SU-DHL-6 (cell line): Measurements from ENCODE around the gene KRT82.

Source experiments
- H2AFZ ChIP-seq: fragments of 200-600 bp; sonication (generic); 2 replicates; pipeline ENCODE4 v1.6.1; 2014; ENCODE audit warnings: low read depth, mild to moderate bottlenecking, moderate library complexity, mixed read lengths, antibody characterized with exemption, low read length; ENCODE audit not compliant: severe bottlenecking
- H3F3A ChIP-seq: fragments of 200-600 bp; shearing (Covaris generic); 2 replicates; pipeline ENCODE4 v1.6.0; 2016; ENCODE audit warnings: antibody characterized with exemption, mild to moderate bottlenecking; ENCODE audit not compliant: insufficient read depth
- H3K27ac ChIP-seq: fragments of 200-600 bp; sonication (generic); 2 replicates; pipeline ENCODE4 v1.5.1; 2016; ENCODE audit warnings: low read depth, mild to moderate bottlenecking, low read length, moderate library complexity, mixed read lengths
- H3K27me3 ChIP-seq: fragments of 200-600 bp; sonication (generic), shearing (Covaris generic); 2 replicates; pipeline ENCODE4 v1.6.0; 2014; ENCODE audit warnings: mild to moderate bottlenecking, low read length
- H3K36me3 ChIP-seq: fragments of 200-600 bp; sonication (generic); 2 replicates; pipeline ENCODE4 v1.6.1; 2014; ENCODE audit warnings: mild to moderate bottlenecking, low read length, mixed read lengths
- H3K4me2 ChIP-seq: fragments of 300-600, 200-600 bp; shearing (Covaris generic), sonication (generic); 2 replicates; pipeline ENCODE4 v1.6.0; 2014; ENCODE audit warnings: low read length, low read depth, mild to moderate bottlenecking; ENCODE audit not compliant: poor library complexity, severe bottlenecking
- H3K4me3 ChIP-seq: fragments of 200-600 bp; sonication (generic); 2 replicates; pipeline ENCODE4 v1.5.1; 2014; ENCODE audit warnings: antibody characterized with exemption, low read length, mild to moderate bottlenecking, mixed read lengths; ENCODE audit not compliant: insufficient read depth, poor library complexity, severe bottlenecking
- H3K79me2 ChIP-seq: fragments of 200-600 bp; sonication (generic); 2 replicates; pipeline ENCODE4 v1.6.1; 2014; ENCODE audit warnings: mild to moderate bottlenecking, low read length, moderate library complexity; ENCODE audit not compliant: insufficient read depth
- H3K9ac ChIP-seq: fragments of 200-600 bp; sonication (generic); 2 replicates; pipeline ENCODE4 v1.7.0; 2014; ENCODE audit warnings: mild to moderate bottlenecking, low read length
- H3K9me2 ChIP-seq: fragments of 200-600 bp; sonication (generic); replicated peaks from 2 replicates; pipeline ENCODE4 v1.6.1; 2014; ENCODE audit warnings: low read length; ENCODE audit not compliant: insufficient read depth
- H3K9me3 ChIP-seq: fragments of 200-600 bp; sonication (generic); 2 replicates; pipeline ENCODE4 v1.6.1; 2014; ENCODE audit warnings: low read length, mixed read lengths; ENCODE audit not compliant: insufficient read depth
- H4K20me1 ChIP-seq: fragments of 200-600 bp; sonication (generic); 2 replicates; pipeline ENCODE4 v1.6.1; 2014; ENCODE audit warnings: low read depth, mild to moderate bottlenecking, antibody characterized with exemption, low read length, moderate library complexity, mixed read lengths
- CTCF ChIP-seq: fragments of 200-600 bp; sonication (generic); IDR thresholded peaks from one replicate; pipeline ENCODE4 v1.5.1; 2017; ENCODE audit warnings: antibody characterized with exemption, mild to moderate bottlenecking, low read length, moderate library complexity; ENCODE audit not compliant: insufficient read depth, poor library complexity, severe bottlenecking
- EZH2phosphoT487 ChIP-seq: fragments of 200-600 bp; sonication (generic), shearing (Covaris generic); conservative IDR thresholded peaks from 2 replicates; pipeline ENCODE4 v1.6.1; 2018; ENCODE audit warnings: mild to moderate bottlenecking, antibody characterized with exemption, low read length, moderate library complexity, mixed read lengths

The KRT82 gene

GRCh38 chr12:52356031-52356761 is 49.9 kb downstream of the KRT82 start:
- Histone ChIP-seq H3K27me3 (no peaks in the 10 kb centered on the region), H3K27ac (no peak overlapping the region), H4K20me1 (no peaks in the 10 kb centered on the region), H3K9ac (no peak overlapping the region), H3K79me2 (no peaks in the 10 kb centered on the region), H3K9me3 (no peaks in the 10 kb centered on the region), H3K4me2 (no peak overlapping the region), H3K36me3 (no peaks in the 10 kb centered on the region), H3K9me2 (no peaks in the 10 kb centered on the region), H3F3A (no peaks in the 10 kb centered on the region), H3K4me3 (no peak overlapping the region), H2AFZ (no peak overlapping the region)
- TF ChIP-seq CTCF (no peak), EZH2phosphoT487 (no peak)

- no peaks in the 10 kb centered on the region for H3K36me3 ChIP-seq
- no peak overlapping the region for H2AFZ ChIP-seq
- H3K9me3 ChIP-seq = no peaks in the 10 kb centered on the region
- no peak overlapping the region for H3K4me3 ChIP-seq
- H3F3A ChIP-seq = no peaks in the 10 kb centered on the region
- no peak overlapping the region for H3K4me2 ChIP-seq
- H4K20me1 ChIP-seq = no peaks in the 10 kb centered on the region
- no peak overlapping the region for H3K27ac ChIP-seq
- H3K27me3 ChIP-seq = no peaks in the 10 kb centered on the region
- no peaks in the 10 kb centered on the region for H3K9me2 ChIP-seq
- no peak for TF ChIP-seq EZH2phosphoT487
- TF ChIP-seq CTCF = no peak
- no peaks in the 10 kb centered on the region for H3K79me2 ChIP-seq
- no peak overlapping the region for H3K9ac ChIP-seq
These were observed 51.0 kb downstream of the KRT82 start for GRCh38 chr12:52355176-52355575.

GRCh38 chr12:52354200-52354599 is 51.9 kb downstream of the KRT82 start:
- Histone ChIP-seq H3K9me2 (no peaks in the 10 kb centered on the region), H3K9me3 (no peaks in the 10 kb centered on the region), H3K9ac (no peak overlapping the region), H3K79me2 (no peaks in the 10 kb centered on the region), H3K27me3 (no peaks in the 10 kb centered on the region), H3K4me2 (no peak overlapping the region), H3F3A (no peaks in the 10 kb centered on the region), H3K27ac (no peak overlapping the region), H4K20me1 (no peaks in the 10 kb centered on the region), H3K36me3 (no peaks in the 10 kb centered on the region), H2AFZ (no peak overlapping the region), H3K4me3 (no peak overlapping the region)
- TF ChIP-seq CTCF (no peak), EZH2phosphoT487 (no peak)
